NCI-H460 (cell line): ENCODE results near the gene ADGRG1. TPM values are rescaled to one million over a fixed set of nuclear protein-coding genes. Genes with fewer than 3 reads are reported as not detected.

Experiments used
- DNase-seq: peaks from one replicate; pipeline ENCODE4 v3.0.0-alpha.2; 2016; ENCODE audit warnings: low read depth; ENCODE audit errors: extremely low read depth
- total RNA-seq: library from RNA; depleted of rRNA; stranded (reverse); fragments of >200 nt; shearing (Covaris generic); gene quantifications from 2 replicates; pipeline ENCODE4 v1.2.3, GENCODE V29; 2014

The ADGRG1 gene
- total RNA-seq, 1 experiment from 2014 or later: 15.1 TPM

GRCh38 chr16:57619606-57620334, 8.7 kb upstream of the ADGRG1 start:
- DNase-seq: no peak

GRCh38 chr16:57620335-57621231, 7.8 kb upstream of the ADGRG1 start:
- no peak for DNase-seq

GRCh38 chr16:57621521-57622271, 6.7 kb upstream of the ADGRG1 start:
- no peak for DNase-seq

GRCh38 chr16:57622361-57623250, 5.8 kb upstream of the ADGRG1 start:
- DNase-seq: no peak

DNA sequence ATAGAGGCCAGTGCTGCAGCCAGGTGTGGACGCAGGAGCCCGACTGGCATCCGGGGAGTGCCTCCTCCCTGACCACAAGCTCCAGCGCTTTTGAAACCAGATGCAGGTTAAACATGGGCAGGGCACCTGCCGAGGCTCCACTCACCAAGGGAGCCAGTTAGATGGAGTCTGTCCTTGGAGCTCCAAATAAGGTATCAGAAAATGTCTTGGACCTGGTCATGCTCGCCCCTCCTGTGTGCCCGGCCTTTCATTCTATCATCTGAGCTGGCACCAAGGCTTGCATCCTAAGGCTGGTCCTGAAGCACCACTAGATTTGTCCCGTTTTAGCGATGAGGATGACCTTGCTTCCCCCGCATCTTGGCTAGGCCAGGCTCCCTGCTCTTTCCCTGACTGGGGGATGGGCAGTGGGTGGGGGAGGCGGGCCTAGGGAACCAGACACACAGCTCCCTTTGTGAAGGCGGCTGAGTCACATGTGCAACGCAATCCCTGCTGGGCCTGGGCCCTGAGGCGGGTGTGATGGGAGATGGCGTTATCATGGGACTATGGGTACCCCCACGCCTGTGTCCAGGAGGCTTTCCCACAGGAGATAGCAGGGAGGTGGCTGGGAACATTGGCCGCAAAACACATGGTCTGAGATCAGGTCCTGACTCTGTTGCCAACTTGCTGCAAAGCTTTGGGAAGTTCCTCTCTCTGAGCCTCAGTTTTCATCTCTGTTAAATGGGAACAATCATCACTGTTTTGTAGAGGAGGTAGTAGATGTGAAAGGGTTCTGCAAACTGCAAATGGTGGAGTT, 5.0 kb upstream of the ADGRG1 start:
- DNase-seq: peak; percentile 92

- no peak for DNase-seq
These were observed 4.3 kb upstream of the ADGRG1 start for GRCh38 chr16:57624044-57624688.

- no peak for DNase-seq
These were observed 3.5 kb upstream of the ADGRG1 start for GRCh38 chr16:57624806-57625500.

DNA sequence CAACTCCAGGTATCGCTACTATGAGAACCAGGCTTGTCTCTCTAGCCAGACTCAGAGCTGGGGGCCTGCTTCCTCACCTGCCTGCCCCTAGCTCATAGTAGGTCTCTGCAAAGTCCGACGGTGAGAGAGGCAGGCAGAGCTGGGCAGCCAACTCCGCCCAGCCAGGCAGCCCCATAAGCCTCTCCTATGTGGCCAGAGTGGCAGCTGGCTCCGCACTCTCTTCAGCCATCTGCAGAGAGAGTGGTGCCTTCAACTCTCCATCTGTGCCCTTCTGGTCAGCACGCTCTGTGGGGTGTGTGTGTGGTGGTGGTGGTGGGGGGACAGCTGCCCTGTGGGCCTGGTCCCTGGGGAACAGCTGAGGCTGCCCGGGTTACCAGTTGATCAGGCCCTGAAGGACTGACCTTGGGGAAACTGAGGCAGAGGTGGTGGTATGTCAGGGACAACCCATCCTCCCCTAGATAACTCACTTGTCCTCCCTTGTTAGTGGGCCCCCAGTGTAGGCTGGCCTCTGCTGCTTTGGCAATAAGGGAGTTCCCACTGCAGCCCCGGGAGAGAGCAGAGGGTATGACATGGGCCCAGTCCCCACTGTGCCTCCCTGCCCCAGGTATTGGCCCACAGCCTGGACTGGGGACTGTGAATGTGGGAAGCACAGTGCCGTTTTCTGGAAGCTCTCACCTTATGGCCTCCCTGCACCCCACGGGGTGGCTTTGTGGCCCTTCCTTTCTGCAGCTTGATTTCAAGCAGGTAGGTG, 1.8 kb upstream of the ADGRG1 start:
- no peak for DNase-seq

GRCh38 chr16:57627184-57627871, 1.1 kb upstream of the ADGRG1 start:
- peak; percentile 52 for DNase-seq

DNA sequence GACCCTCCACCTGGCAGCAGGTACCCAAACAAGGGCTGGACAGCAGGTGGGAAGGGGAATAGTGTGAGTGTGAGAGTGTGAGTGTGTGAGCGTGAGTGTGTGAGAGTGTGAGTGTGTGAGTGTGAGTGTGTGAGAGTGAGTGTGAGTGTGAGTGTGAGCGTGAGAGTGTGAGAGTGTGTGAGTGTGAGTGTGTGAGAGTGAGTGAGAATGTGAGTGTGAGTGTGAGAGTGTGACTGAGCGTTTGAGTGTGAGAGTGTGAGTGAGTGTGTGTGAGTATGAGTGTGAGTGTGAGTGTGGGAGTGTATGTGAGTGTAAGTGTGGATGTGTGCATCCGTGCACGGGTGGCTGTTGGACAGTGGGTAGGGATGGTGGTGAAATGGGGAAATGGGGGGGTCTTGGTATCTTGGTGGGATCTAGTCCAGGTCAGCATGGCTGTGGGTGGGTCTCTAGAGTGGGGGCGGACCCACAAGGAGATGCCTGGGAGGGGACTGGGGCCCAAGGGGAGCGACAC, 408 bp downstream of the ADGRG1 start:
- no peak for DNase-seq

DNA sequence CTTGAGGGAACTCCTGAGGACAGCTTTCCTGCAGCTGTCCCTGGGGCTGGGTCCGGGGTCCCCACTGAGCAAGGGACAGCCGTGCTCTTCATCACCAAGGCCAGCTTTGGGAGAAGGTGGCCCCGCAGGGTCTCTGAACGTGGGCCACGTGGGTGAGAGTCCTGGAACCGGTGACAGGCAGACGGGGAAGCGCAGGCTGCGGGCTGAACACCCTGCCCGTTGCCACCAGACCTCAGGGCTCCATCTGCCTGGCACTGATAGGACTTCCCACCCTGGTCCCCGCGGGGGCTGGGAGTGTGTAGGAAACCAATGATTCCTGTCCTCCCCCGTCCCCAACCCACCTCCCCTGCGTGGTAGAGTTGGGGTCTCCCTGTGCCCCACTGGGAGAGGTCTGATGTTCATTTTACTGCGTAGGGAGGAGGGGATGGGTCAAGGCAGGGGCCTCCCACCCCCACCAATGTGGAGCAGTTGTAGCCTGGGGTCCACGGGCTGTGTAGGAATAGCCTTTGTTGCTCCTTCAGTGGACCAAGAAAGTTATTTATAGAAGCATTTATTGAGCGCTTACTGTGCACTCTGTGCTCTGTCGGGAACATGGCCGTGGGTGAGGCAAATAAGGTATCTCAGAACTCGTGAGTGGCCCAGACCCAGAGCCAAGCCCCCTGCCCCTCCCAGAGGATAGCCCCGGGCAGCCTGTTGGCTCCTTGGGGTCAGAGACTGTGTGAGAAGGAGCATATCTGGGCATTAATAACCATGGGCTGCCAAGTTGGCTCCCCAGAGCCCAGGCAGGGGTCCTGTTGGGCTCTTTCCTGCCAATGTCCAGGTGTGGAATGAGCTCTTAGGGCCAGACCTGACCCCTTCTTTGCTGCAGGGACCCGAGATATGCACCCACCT, 1.3 kb downstream of the ADGRG1 start:
- DNase-seq: no peak

DNA sequence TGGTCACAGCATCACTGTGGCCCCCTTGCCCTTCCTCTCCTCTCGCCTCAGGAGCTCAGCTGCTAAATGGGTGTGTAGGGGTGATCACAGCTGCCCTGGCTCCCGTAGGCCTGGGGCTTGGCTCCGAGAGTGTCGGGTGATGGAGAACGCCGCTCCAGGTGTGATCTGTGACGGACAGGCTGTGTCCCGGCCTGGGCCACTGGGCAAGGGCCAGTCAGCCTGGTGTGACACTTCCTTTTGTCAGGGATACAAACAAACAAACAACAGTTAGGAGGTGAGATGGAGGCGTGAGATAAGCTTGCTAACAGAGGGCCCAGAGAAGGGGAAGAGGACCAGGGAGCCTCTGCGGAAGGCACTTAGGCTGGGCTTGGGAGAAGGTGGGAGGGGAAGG, 2.0 kb downstream of the ADGRG1 start:
- DNase-seq: no peak

DNA sequence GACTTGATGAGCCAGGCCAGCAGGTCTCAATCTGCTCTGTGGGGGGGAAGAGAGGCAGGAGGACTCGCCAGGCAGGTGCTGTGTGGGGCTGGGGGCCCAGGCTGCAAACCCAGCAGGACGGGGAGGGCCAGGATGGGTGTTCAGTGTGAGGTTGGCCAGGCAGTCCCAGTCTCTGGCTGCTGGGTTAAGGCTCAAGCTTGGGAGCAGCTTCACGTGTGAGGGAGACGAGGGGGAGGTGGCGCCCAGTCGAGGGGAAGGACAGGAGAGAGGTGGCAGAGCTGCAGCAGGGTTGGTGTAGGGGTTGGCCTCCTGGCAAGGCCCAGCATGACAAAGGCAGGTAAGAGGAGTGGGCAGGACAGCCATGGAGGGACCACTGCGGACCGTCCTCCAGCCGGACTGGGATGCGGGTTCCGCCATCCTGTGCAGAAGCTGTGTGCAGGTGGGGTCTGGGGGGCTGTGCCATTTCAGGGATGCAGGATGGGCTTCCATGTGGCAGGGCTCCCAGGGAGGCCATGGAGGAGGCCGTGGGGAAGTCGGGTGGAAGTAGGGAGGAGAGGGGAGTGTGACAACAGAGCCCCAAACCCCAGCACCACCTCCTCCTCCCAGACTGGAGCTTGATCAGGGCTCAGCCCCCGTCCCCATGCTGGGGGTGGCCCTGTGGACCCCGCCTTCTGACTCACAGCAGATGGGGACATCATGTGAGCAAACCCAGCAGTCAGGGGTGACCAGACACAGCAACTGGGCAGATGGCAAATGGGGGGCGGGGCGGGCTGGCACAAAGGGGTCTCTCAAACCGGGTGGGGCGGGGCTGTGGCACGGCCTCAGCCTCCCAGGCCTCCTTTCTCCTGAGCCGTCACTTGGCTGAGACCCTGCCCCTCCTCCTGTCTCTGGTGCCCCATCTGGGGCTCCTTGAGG, 2.8 kb downstream of the ADGRG1 start:
- DNase-seq: no peak

DNA sequence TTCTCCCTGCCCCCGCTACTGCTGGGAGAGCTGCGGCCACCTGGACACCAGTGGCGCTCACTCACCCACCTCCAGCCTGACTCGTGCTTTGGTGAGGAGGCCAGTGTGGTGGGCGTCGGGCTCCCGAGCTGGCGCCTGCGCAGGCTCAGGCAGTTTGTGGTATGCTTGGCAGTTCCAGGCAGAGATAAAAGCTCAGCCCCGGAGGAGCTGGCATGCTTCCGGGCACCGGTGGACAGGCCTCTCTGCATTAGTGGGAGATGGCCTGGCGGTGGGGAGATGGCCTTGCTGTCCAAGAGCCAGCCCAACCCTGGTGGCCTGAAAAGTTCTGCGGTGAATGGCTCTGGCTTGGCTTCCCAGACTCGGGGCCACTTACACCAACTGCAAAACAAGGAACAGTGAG, 4.1 kb downstream of the ADGRG1 start:
- no peak for DNase-seq
